Measurements from ENCODE around the gene TTC1. TPM values are rescaled to one million over a fixed set of nuclear protein-coding genes. Genes with fewer than 3 reads are reported as not detected.

TTC1 gene
- total and polyA plus RNA-seq, 9 of the 15 experiments (the other 6 are each of a cell fraction or from before 2014, with no cell fraction given) = 51.9 to 173 (median 87.7) TPM

- peaks cover 5 to 6% of the 10 kb centered on the region in 2 experiments; a peak in 3 of 5 replicates for H3K4me1 ChIP-seq (replicated peaks in 1 of 2; ENCODE audit: control insufficient read depth in 2 of 2, insufficient read depth in 2 of 2, low read length in 2 of 2)
- H3K4me3 ChIP-seq = no peak overlapping the region
- intact Hi-C loops (cut with micrococcal nuclease) = no loop called here
- H2AFZ ChIP-seq (ENCODE audit: low read depth, low read length) = no peak overlapping the region
- H3K9me1 ChIP-seq (ENCODE audit: control insufficient read depth, insufficient read depth, low read length) = no peaks in the 10 kb centered on the region
- peak; percentile 39; the same call in 1 of the 2 replicates for TF ChIP-seq ARID1B (IDR thresholded peaks at IDR 0.05)
- no peak for TF ChIP-seq OTX1 (CRISPR knock-in tag; IDR thresholded peaks at IDR 0.05)
- TF ChIP-seq NFIC (IDR thresholded peaks at IDR 0.05) = peak; percentile 66
- TF ChIP-seq ZNF77 (CRISPR knock-in tag; IDR thresholded peaks at IDR 0.05) = no peak
- TF ChIP-seq CHD1 (IDR thresholded peaks at IDR 0.05; ENCODE audit: low read length) = no peak
- TF ChIP-seq CBFA2T3 (IDR thresholded peaks at IDR 0.05) = peak; percentile 38; the same call in 1 of the 2 replicates
- TF ChIP-seq EP300 (IDR thresholded peaks at IDR 0.05; ENCODE audit: low read length) = peak; percentile 41; the same call in 1 of the 2 replicates
- ChIA-PET CTCF (ENCODE audit: low intra/inter-chr PET ratio) (no interaction called here), POLR2A (interaction anchor here (0.6 kb wide), 1 partner anchor 15 kb away, joined by 4 read pairs; no protein-coding TSS in a partner anchor)
- H3K27ac ChIP-seq (ENCODE audit: extremely low read depth, low read depth, low read length) = no peak overlapping the region
- H3K9ac ChIP-seq (ENCODE audit: insufficient read depth in 1 of 2, low read depth in 2 of 2, low read length in 2 of 2) = peak overlapping the region in 1 of 2 experiments; percentile 11; a peak in 1 of 4 replicates
- FAIRE-seq = peak; percentile 26
- no TSS peak for BruUV-seq (replicated peaks)
- WGBS (ENCODE audit: insufficient coverage, low coverage, missing lambda C conversion rate) = 33% methylated on average over 1 of the region's 1 CpG
- H3K27me3 ChIP-seq (ENCODE audit: control insufficient read depth in 2 of 2, insufficient read depth in 2 of 2, low read length in 2 of 2) = no peaks in the 10 kb centered on the region
- peak; percentile 75 for ATAC-seq
- H3K79me2 ChIP-seq (ENCODE audit: control insufficient read depth, insufficient read depth, low read length) = no peaks in the 10 kb centered on the region
- H3K36me3 ChIP-seq (ENCODE audit: control insufficient read depth, insufficient read depth, low read length) = peaks cover 40% of the 10 kb centered on the region; the same call in 2 of the 3 replicates
- no peaks in the 10 kb centered on the region; the same call in 1 of the 2 replicates for H4K20me1 ChIP-seq (replicated peaks; ENCODE audit: control insufficient read depth, insufficient read depth, low read length)
- peak in 2 of 4 experiments; percentile 32 to 47 for DNase-seq (ENCODE audit: extremely low read depth in 1 of 4, low spot score in 3 of 4)
- in situ Hi-C loops (cut with MboI) = no loop called here
- H3K9me3 ChIP-seq (replicated peaks; ENCODE audit: control insufficient read depth, insufficient read depth, low read depth, low read length) = no peaks in the 10 kb centered on the region
- H3K4me2 ChIP-seq (ENCODE audit: insufficient read depth, low read length) = peak overlapping the region; percentile 12; the same call in 1 of the 2 replicates
These were observed 55.5 kb downstream of the TTC1 start for GRCh38 chr5:160064417-160064810.

Data from K562 (cell line).